ENCODE results near the gene CENPO.

DNA sequence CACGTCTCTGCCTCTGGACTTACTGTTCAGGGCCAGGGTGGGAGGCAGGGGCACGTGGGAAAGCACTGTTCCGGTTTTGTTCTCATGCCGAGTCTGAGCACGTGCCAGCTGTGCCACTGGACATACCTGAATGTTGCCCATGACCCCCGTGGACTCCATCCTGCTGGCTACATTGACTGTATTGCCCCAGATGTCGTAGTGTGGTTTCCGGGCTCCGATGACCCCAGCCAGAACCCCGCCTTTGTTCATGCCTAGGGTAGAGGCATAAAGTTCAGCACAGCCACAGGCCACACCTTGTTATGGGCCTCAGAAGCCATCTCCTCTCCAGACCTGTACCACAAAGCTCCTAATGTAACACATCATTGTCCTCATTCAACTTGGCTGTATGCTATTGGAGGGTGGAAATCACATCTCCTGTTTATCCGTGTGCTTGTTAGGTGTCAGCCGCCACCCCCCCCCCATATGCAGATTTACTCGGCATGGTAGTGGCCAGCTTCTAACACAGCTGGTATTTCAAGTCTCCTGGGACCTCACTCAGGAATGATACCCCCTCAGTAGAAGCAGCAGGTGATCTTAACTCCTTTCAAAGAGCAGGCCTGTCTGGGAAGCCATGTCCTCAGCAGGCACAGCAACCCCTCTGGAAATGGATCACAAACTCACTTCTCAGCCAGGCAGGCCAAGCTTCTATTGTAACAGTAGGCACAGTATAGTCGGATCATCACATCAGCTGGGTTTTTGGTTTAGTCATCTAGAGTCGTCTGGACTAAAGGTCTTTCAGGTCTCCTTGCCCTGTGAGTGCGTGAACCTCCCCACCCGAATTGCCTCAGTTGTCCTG is 27.6 kb downstream of the CENPO start:
- TF ChIP-seq GTF2I (CRISPR knock-in tag; conservative IDR thresholded peaks at IDR 0.05): no peak
- TF ChIP-seq, protein P1, sequence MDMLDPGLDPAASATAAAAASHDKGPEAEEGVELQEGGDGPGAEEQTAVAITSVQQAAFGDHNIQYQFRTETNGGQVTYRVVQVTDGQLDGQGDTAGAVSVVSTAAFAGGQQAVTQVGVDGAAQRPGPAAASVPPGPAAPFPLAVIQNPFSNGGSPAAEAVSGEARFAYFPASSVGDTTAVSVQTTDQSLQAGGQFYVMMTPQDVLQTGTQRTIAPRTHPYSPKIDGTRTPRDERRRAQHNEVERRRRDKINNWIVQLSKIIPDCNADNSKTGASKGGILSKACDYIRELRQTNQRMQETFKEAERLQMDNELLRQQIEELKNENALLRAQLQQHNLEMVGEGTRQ (CRISPR knock-in tag; IDR thresholded peaks at IDR 0.05): peak; percentile 15; the same call in 1 of the 2 replicates
